ENCODE data around the gene MEIOC.

GRCh38 chr17:44633998-44634397 is 22.3 kb upstream of the MEIOC start:
- TF ChIP-seq CTCF (IDR thresholded peaks at IDR 0.05; ENCODE audit: low read depth, low read length) (no peak), POLR2A (IDR thresholded peaks at IDR 0.05; ENCODE audit: extremely low read depth, insufficient read length) (no peak), MAX (IDR thresholded peaks at IDR 0.05; ENCODE audit: low read depth, low read length) (no peak)

Data from NB4 (cell line).